Bronchial epithelial cell (primary cell): ENCODE data around the gene GCNT3. TPM values are rescaled to one million over a fixed set of nuclear protein-coding genes. Genes with fewer than 3 reads are reported as not detected.

Source experiments
- DNase-seq: peaks from one replicate; pipeline ENCODE4 v3.0.0-alpha.2; 2010; ENCODE audit warnings: low read depth
- FAIRE-seq: peaks from 2 replicates; lab custom pipeline; 2011; peaks lifted over from hg19 to GRCh38; lab: Jason Lieb, UNC
- H3K27me3 ChIP-seq: 2 replicates; pipeline ENCODE4 v1.5.1; 2011; ENCODE audit warnings: low read length; ENCODE audit not compliant: control insufficient read depth, insufficient read depth
- H3K36me3 ChIP-seq: 2 replicates; pipeline ENCODE4 v1.5.1; 2011; ENCODE audit warnings: low read length; ENCODE audit not compliant: control insufficient read depth, insufficient read depth
- H3K4me3 ChIP-seq: 2 replicates; pipeline ENCODE4 v1.5.1; 2011; ENCODE audit warnings: mild to moderate bottlenecking, low read depth, low read length, control low read depth
- total RNA-seq: library from RNA; depleted of rRNA; stranded (reverse); fragments of >200 nt; gene quantifications from 2 replicates; pipeline ENCODE4 v1.2.1, GENCODE V29; 2014
- TF ChIP-seq, protein P1 (sequence below): IDR thresholded peaks from 2 replicates; pipeline ENCODE4 v1.5.1; 2011; ENCODE audit warnings: mild to moderate bottlenecking, moderate library complexity, low read length, control low read depth, inconsistent platforms; ENCODE audit not compliant: insufficient read depth, severe bottlenecking

The GCNT3 gene
- total RNA-seq, 1 donor from 2014 or later: 8.2 TPM

- TF ChIP-seq, protein P1, sequence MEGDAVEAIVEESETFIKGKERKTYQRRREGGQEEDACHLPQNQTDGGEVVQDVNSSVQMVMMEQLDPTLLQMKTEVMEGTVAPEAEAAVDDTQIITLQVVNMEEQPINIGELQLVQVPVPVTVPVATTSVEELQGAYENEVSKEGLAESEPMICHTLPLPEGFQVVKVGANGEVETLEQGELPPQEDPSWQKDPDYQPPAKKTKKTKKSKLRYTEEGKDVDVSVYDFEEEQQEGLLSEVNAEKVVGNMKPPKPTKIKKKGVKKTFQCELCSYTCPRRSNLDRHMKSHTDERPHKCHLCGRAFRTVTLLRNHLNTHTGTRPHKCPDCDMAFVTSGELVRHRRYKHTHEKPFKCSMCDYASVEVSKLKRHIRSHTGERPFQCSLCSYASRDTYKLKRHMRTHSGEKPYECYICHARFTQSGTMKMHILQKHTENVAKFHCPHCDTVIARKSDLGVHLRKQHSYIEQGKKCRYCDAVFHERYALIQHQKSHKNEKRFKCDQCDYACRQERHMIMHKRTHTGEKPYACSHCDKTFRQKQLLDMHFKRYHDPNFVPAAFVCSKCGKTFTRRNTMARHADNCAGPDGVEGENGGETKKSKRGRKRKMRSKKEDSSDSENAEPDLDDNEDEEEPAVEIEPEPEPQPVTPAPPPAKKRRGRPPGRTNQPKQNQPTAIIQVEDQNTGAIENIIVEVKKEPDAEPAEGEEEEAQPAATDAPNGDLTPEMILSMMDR: no peak
- Histone ChIP-seq H3K27me3 (no peaks in the 10 kb centered on the region), H3K36me3 (no peaks in the 10 kb centered on the region), H3K4me3 (no peak overlapping the region)
- DNase-seq (peak; percentile 98), FAIRE-seq (peak; percentile 96)
These were observed 41.3 kb upstream of the GCNT3 start for GRCh38 chr15:59570315-59570714.

DNA sequence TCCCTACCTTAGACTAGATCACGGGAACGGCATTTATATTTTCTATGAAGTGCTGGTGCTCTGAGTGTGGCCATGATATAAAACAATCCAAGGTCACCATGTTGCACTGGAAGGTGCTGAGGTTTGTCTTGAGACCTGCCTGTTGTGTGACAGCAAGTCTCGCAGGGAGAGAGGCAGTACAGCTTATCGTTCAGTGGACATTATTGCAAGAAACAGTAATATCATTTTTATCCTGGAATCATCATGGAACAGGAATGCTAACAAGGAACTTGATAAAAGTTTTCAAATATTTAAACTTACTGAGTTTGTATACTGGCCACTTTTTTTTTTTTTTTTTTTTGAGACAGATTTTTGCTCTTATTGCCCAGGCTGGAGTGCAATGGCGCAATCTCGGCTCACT lies 40.0 kb upstream of the GCNT3 start:
- Histone ChIP-seq H3K36me3 (no peaks in the 10 kb centered on the region), H3K27me3 (no peaks in the 10 kb centered on the region), H3K4me3 (no peak overlapping the region)
- DNase-seq (no peak), FAIRE-seq (no peak)
- TF ChIP-seq, protein P1: no peak

- Histone ChIP-seq H3K27me3 (no peaks in the 10 kb centered on the region), H3K4me3 (no peak overlapping the region), H3K36me3 (no peaks in the 10 kb centered on the region)
- DNase-seq (no peak), FAIRE-seq (no peak)
- TF ChIP-seq, protein P1: no peak
These were observed 28.5 kb upstream of the GCNT3 start for GRCh38 chr15:59583088-59583487.

DNA sequence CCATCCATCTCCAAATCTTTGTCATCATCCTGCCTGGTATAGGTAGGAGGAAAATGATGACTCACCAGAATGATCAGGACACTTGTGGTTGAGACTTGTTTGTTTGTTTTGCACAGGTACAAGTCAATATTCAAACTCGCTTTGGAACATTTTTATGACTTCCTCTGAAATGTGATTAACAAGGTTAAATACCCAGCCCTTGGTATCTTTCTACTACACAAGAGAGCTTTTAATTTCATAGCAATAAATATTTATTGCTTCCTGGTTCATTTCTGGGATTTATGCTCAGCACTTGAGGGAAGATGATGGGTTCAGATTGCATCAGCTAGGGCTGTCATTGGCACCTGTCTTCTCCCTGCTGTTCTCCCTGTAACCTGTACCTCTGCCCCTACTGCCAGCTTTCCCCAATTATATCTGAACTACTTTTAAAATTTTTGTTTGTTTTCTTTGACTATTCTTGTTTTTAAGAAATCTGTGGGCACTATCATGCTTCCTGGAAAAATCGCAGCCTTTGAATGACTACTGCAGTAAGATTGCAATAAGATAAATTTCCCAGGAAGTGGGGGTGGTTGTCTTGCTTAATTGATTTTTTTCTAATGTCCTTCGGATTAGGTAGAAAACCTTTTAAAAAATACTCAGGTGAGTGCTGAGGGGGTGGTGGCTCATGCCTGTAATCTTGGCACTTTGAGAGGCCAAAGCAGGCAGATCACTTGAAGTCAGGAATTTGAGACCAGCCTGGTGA lies 24.3 kb upstream of the GCNT3 start:
- Histone ChIP-seq H3K27me3 (no peaks in the 10 kb centered on the region), H3K4me3 (no peak overlapping the region), H3K36me3 (no peaks in the 10 kb centered on the region)
- TF ChIP-seq, protein P1: no peak
- peak; percentile 87 for DNase-seq
- peak; percentile 70 for FAIRE-seq

GRCh38 chr15:59590027-59590426 lies 21.6 kb upstream of the GCNT3 start:
- FAIRE-seq (no peak), DNase-seq (no peak)
- no peak overlapping the region for H3K4me3 ChIP-seq
- TF ChIP-seq, protein P1: no peak
- H3K27me3 ChIP-seq: no peaks in the 10 kb centered on the region
- no peaks in the 10 kb centered on the region for H3K36me3 ChIP-seq

DNA sequence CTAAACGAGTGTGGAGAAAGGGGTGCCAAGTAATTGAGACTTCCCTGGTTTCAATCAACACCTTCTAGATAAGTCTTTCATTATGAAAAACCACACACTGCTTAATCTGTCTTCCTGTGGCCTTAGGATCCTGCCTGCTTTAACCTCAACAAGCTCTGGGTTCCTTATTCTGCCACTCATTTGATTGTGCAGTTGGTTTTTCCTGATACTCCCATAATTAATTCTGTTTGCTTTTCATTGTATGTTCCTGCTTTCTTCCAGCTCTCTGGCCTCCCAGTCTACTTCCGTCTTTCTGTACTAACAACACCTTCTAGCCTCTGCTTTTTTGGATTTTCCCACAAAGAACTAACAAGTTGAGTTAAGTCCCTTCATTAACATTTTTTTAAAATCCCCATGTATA lies 20.2 kb upstream of the GCNT3 start:
- TF ChIP-seq, protein P1: no peak
- Histone ChIP-seq H3K36me3 (no peaks in the 10 kb centered on the region), H3K4me3 (no peak overlapping the region)

More for the DNA sequence above, 20.2 kb upstream of the GCNT3 start:
- DNase-seq (peak; percentile 12), FAIRE-seq (no peak)
- no peaks in the 10 kb centered on the region for H3K27me3 ChIP-seq
